HFFc6 (cell line): ENCODE results near the gene NECTIN1. TPM values are rescaled to one million over a fixed set of nuclear protein-coding genes. Genes with fewer than 3 reads are reported as not detected.

Source experiments
- DNase-seq: peaks from one replicate; pipeline ENCODE4 v3.0.0-alpha.2; 2018
- H3K27ac Mint-ChIP-seq: 2 replicates; pipeline ENCODE4 v1.8.0; 2020; ENCODE audit warnings: mild to moderate bottlenecking, mixed read lengths
- H3K27me3 Mint-ChIP-seq: 2 replicates; pipeline ENCODE4 v1.8.0; 2021; ENCODE audit warnings: mild to moderate bottlenecking, moderate library complexity, mixed read lengths; ENCODE audit not compliant: insufficient read depth
- H3K36me3 Mint-ChIP-seq: 2 replicates; pipeline ENCODE4 v1.8.0; 2021; ENCODE audit warnings: low read depth, mixed read lengths
- H3K4me1 Mint-ChIP-seq: 2 replicates; pipeline ENCODE4 v1.8.0; 2020; ENCODE audit warnings: low read depth, mixed read lengths
- H3K4me3 Mint-ChIP-seq: 2 replicates; pipeline ENCODE4 v1.8.0; 2020; ENCODE audit warnings: mild to moderate bottlenecking, moderate library complexity, mixed read lengths
- H3K9me3 Mint-ChIP-seq: 2 replicates; pipeline ENCODE4 v1.8.0; 2020; ENCODE audit warnings: mild to moderate bottlenecking, mixed read lengths
- CTCF ChIP-seq: fragments of 200-600 bp; sonication (generic); IDR thresholded peaks from 2 replicates; pipeline ENCODE4 v1.5.0; 2021; ENCODE audit warnings: antibody characterized with exemption, mild to moderate bottlenecking
- total RNA-seq, 6 experiments: library from RNA; stranded (reverse); fragmentation: NEBNext Ultra II Directional; extraction: Animal tissue kit (Norgen Biotek cat#: 25700); gene quantifications; 2 replicates in 1 of 6; 3 replicates in 5 of 6; pipeline ENCODE4 v1.2.3, GENCODE V29; 2021

Gene NECTIN1
- total RNA-seq, 6 experiments from 2014 or later, result 4.1 to 7.9 (median 6.6) TPM

- Mint-ChIP-seq H3K36me3 (no peaks in the 10 kb centered on the region), H3K27ac (no peak overlapping the region), H3K9me3 (no peaks in the 10 kb centered on the region), H3K4me3 (no peak overlapping the region), H3K27me3 (peaks cover 51% of the 10 kb centered on the region), H3K4me1 (peaks cover 8% of the 10 kb centered on the region; the same call in 1 of the 2 replicates)
- TF ChIP-seq CTCF, result no peak
- DNase-seq, result no peak
These were observed 85.1 kb downstream of the NECTIN1 start for GRCh38 chr11:119643876-119644225.

DNA sequence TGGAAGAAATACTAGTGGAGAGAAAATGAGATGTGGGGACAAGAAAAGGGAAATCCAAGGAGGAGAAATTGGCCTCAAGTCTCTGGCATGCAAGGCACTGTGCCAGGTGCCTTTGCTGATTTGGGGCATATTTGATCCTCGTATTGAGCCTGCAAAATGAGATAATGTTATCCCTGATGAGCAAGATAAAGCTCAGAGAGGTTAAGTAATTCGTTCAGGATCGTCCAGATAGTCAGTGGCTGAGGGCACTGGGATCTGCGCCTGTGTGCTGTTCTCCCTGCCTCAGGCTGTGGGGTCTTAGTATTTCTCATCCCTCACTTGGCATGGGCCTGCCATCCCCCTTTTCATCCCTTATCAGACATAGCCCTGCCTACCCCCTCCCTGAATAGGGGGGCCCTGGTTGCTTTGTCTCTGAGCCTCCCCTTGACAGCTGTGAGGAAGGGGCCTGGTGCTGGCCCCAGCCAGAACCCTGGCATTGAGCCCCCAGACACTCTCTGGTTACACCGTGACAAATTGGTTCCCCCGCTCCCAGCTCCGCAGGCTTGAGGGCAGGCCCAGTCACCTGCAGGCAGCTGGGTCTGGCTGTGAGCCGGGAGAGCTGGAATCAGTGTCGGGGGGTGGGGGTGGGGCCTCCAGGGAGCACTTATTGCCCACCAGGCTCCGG, 85.7 kb downstream of the NECTIN1 start:
- Mint-ChIP-seq H3K4me3 (no peak overlapping the region), H3K36me3 (no peaks in the 10 kb centered on the region), H3K9me3 (no peaks in the 10 kb centered on the region), H3K27ac (no peak overlapping the region), H3K27me3 (peaks cover 53% of the 10 kb centered on the region), H3K4me1 (peaks cover 8% of the 10 kb centered on the region; the same call in 1 of the 2 replicates)
- DNase-seq, result no peak
- no peak for TF ChIP-seq CTCF

DNA sequence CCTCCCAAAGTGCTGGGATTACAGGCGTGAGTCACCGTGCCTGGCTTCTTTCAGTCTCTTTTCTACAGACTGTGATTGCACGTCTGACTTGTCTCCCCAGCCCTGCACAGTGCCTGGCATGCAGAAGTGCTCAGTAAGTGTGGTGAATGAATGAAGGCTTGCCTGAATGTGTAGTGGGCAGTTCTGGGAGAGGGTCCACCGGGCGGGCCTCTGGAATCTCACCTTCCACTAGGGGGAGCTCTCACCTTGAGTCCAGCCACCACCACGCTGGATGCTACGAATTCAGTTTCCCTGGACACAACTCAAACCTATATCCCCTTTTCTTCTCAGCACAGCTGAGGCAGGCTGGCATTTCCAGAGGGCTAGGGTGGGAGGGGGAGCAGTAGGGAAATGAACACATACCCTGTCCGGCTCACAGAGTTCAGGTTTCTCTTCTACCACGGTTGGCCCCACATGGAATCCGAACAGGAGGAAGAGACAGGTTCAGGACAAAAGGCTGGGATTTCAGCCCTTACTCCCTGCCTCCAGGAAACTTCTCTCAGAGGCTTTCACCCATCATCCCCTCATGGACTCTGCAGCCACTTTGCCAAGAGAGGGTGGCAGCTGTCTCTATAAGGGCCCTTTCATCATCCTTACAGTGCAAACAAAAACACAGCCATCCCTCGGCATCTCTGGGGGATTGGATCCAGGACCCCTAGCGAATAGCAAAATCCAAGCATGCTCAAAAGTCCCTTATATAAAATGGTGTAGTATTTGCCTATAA, 86.8 kb downstream of the NECTIN1 start:
- peak; percentile 75 for TF ChIP-seq CTCF
- Mint-ChIP-seq H3K36me3 (no peaks in the 10 kb centered on the region), H3K4me3 (no peak overlapping the region), H3K27me3 (peaks cover 61% of the 10 kb centered on the region), H3K4me1 (peaks cover 8% of the 10 kb centered on the region; the same call in 1 of the 2 replicates), H3K9me3 (no peaks in the 10 kb centered on the region), H3K27ac (no peak overlapping the region)
- peak; percentile 22 for DNase-seq

DNA sequence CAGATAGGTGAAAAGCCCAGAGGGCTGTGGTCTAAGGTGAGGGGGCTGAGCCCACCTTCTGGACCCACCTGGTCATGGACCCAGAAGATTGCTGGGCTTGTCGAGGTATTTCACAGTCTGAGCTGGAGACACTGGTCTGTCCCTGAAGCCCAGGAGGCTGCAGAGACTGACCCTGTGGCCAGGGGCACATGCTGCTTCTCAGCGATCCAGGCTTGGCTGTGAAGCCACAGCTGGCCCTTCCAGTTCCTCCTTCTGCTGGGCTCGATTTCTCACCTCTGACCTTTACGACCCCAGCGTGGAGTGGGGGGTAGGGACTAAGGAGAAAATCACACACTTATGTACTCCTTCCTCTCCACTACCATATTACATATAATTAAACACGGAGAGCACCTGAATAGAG, 88.5 kb downstream of the NECTIN1 start:
- Mint-ChIP-seq H3K36me3 (no peaks in the 10 kb centered on the region), H3K4me1 (peaks cover 8% of the 10 kb centered on the region; the same call in 1 of the 2 replicates), H3K27me3 (peaks cover 56% of the 10 kb centered on the region), H3K4me3 (no peak overlapping the region), H3K9me3 (no peaks in the 10 kb centered on the region), H3K27ac (no peak overlapping the region)
- no peak for DNase-seq
- TF ChIP-seq CTCF, result no peak

DNA sequence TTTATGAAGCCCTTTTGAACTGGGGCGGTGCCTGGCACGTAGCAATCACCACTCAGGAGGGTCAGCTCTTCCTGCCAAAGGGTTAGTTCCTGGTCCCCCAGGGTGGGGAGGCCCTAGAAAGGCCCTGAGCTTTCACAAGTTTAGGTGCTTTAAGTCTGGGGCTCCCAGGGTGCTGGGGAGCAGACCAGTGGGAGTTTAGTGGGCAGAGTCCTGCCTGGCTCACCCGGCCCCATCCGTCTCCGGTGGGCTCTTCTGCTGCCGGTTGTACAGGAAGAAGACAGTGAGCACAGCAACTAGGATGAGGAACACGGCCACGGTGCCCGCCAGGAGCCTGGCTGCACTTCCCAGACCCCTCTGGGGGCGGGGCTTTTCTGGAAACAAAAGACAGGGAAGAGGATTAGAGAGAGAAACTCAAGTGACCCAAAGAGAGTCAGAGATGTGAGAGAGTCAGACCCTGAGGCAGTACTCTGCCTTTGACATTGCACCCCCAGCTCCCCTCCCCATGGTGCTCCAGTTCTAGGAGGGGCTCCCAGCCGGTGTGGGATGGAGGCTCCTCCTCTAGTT, 89.3 kb downstream of the NECTIN1 start:
- no peak for TF ChIP-seq CTCF
- no peak overlapping the region for H3K4me3 Mint-ChIP-seq
- H3K36me3 Mint-ChIP-seq, result no peaks in the 10 kb centered on the region
- DNase-seq, result no peak
- H3K9me3 Mint-ChIP-seq, result no peaks in the 10 kb centered on the region
- peaks cover 8% of the 10 kb centered on the region; the same call in 1 of the 2 replicates for H3K4me1 Mint-ChIP-seq
- no peak overlapping the region for H3K27ac Mint-ChIP-seq
- H3K27me3 Mint-ChIP-seq, result peaks cover 55% of the 10 kb centered on the region
